ENCODE measurements around the gene ARFGAP1.
"Not testable (repeated sequence)": the region's sequence is repeated elsewhere in the genome, so short reads cannot be mapped to it uniquely, and the experiment has no call there.

ARFGAP1 gene

GRCh38 chr20:63241272-63241671 lies 31.3 kb upstream of the ARFGAP1 start:
- no peak for DNase-seq

- DNase-seq = no peak
Observed at GRCh38 chr20:63242736-63243135, 29.9 kb upstream of the ARFGAP1 start.

- DNase-seq = no peak
Observed at GRCh38 chr20:63243604-63244247, 28.9 kb upstream of the ARFGAP1 start.

- no peak for DNase-seq
Observed at GRCh38 chr20:63244468-63244867, 28.1 kb upstream of the ARFGAP1 start.

GRCh38 chr20:63246490-63247288 lies 25.9 kb upstream of the ARFGAP1 start:
- DNase-seq = no peak

- DNase-seq = no peak
Observed at GRCh38 chr20:63247671-63248228, 24.9 kb upstream of the ARFGAP1 start.

- DNase-seq = no peak
Observed at GRCh38 chr20:63248835-63249591, 23.6 kb upstream of the ARFGAP1 start.

- DNase-seq = no peak
Observed at GRCh38 chr20:63249891-63250290, 22.7 kb upstream of the ARFGAP1 start.

GRCh38 chr20:63251350-63251749 lies 21.3 kb upstream of the ARFGAP1 start:
- not testable (repeated sequence) for DNase-seq

GRCh38 chr20:63252284-63252711 lies 20.3 kb upstream of the ARFGAP1 start:
- DNase-seq = no peak

- DNase-seq = no peak
Observed at GRCh38 chr20:63253065-63253437, 19.6 kb upstream of the ARFGAP1 start.

GRCh38 chr20:63253438-63254231 lies 19.0 kb upstream of the ARFGAP1 start:
- no peak for DNase-seq

GRCh38 chr20:63254232-63254605 lies 18.4 kb upstream of the ARFGAP1 start, which contains the start of gene NKAIN4:
TSS of gene NKAIN4 (minus strand) at chr20:63254463. CDS start at chr20:63254450, 13 bp downstream.
- no peak for DNase-seq

- no peak for DNase-seq
Observed at GRCh38 chr20:63254606-63255384, 17.8 kb upstream of the ARFGAP1 start.

GRCh38 chr20:63255931-63256704 lies 16.5 kb upstream of the ARFGAP1 start:
- no peak for DNase-seq

- DNase-seq = no peak
Observed at GRCh38 chr20:63256954-63257353, 15.7 kb upstream of the ARFGAP1 start.

- no peak for DNase-seq
Observed at GRCh38 chr20:63257629-63258028, 15.0 kb upstream of the ARFGAP1 start.

- DNase-seq = no peak
Observed at GRCh38 chr20:63258781-63259180, 13.8 kb upstream of the ARFGAP1 start.

- DNase-seq = no peak
Observed at GRCh38 chr20:63259734-63260460, 12.7 kb upstream of the ARFGAP1 start.

- DNase-seq = no peak
Observed at GRCh38 chr20:63260521-63260920, 12.1 kb upstream of the ARFGAP1 start.
